Hematopoietic multipotent progenitor cell (in vitro differentiated cells): Measurements from ENCODE around the gene S100A8. TPM values are rescaled to one million over a fixed set of nuclear protein-coding genes. Genes with fewer than 3 reads are reported as not detected.
"Not testable (repeated sequence)": the region's sequence is repeated elsewhere in the genome, so short reads cannot be mapped to it uniquely, and the experiment has no call there.

Source experiments
- DNase-seq, 3 donors: peaks; one replicate each; pipeline ENCODE4 v3.0.0-alpha.2; 2011 to 2015; ENCODE audit warnings: low read depth in 2 of 3, low spot score in 2 of 3
- total RNA-seq: library from RNA; depleted of rRNA; stranded (reverse); fragments of >200 nt; gene quantifications from one replicate; pipeline ENCODE4 v1.2.3, GENCODE V29; 2012

Gene S100A8
- total RNA-seq, 1 donor, result 12.1 TPM

DNA sequence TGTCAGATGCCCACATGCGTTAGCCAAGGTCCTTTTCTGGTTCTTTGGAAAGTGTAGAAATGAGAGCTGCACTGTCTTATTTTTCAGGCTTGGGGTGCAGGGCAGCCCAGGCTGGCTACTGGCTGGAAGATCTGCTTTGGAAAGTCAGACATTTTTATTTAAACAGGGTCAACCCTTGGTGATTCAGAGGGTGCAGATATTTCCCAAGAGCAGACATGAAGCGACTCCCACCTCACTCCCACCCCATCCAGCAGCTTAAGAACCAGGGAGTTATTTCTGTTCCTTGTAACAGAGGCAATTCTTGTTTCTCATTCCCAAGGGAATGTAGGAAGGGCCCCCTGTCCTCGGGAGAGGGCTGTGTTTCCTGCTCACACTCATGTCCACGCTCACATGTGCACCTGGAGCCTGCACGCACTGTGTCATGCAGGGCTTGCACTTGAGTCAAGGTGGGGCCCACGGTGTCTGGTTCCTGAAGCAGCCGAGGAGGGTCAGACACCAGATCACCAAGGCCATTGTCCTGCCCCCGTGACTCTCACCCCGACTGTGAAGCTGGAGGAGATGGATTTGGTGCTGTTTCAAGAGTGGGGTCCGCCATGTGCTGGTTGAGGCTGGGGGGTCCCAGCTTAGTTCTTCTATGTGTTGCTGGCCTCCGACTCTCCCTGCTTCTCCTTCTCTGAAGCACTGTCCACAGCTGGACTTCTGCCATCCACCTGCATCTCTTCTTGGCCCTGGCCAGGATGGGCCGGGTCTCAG is 26.4 kb upstream of the S100A8 start:
- DNase-seq, result no peak

DNA sequence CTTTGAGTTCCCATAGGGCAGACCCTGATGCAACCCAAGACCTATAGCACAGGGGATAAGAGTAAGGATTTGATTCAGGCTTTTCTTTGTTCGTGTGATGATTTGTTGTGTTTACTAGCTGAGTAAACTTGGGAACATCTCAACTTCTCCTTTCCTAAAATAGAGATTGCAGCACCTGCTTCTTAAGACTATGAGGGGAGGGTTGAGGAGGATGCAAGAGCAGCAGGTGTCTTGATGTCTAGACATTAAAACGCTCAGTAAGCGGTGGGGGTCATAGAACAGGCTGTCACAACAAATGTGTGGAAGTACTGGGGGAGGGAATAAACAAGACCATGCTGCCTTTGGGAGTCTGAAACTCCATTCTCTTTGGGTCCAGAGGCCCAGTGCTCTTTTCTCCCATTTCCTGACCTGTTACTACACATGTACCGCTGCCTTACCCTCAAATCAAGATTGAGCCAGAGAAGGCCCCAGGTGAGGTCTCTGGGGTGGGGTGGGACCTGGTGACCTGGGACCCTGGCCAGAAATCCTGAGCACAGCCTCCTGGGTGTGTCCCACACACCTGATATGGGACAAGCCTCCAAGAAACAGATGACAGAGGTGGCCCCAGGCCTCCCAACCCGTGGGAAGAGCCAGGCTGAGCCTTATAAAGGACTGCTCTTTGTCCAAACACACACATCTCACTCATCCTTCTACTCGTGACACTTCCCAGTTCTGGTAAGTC is 25.1 kb upstream of the S100A8 start, which contains the start of gene S100A7A:
TSS of gene S100A7A (plus strand) at position 671 of the 721 bp plus-strand sequence. CDS start 1,563 bp downstream, outside the sequence.
- no peak for DNase-seq

DNA sequence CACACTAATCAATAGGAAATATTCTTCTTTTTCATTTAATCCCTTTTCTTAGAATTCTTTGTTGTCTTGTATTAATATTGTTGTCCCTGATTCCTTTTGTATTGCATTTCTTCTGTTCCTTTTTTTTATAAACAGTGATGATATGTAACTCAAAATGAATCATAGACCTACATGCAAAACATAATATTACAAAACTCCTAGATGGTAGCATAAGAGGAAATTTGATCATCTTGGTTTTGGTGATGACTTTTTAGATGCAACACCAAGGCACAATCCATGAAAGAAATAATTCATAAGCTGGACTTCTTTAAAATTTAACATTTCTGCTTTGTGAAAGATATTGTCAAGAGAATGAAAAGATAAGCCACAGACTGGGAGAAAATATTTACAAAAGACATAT is 23.1 kb upstream of the S100A8 start:
- DNase-seq, result not testable (repeated sequence)

DNA sequence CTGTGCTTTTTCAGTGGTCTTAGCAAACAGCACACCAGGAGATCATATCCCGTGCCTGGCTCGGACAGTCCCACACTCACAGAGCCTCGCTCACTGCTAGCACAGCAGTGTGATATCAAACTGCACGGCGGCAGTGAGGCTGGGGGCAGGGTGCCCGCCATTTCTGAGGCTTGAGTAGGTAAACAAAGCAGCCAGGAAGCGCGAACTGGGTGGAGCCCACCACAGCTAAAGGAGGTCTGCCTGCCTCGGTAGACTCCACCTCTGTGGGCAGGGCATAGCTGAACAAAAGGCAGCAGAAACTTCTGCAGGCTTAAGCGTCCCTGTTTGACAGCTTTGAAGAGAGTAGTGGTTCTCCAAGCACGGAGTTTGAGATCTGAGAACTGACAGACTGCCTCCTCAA is 16.4 kb upstream of the S100A8 start:
- not testable (repeated sequence) for DNase-seq

DNA sequence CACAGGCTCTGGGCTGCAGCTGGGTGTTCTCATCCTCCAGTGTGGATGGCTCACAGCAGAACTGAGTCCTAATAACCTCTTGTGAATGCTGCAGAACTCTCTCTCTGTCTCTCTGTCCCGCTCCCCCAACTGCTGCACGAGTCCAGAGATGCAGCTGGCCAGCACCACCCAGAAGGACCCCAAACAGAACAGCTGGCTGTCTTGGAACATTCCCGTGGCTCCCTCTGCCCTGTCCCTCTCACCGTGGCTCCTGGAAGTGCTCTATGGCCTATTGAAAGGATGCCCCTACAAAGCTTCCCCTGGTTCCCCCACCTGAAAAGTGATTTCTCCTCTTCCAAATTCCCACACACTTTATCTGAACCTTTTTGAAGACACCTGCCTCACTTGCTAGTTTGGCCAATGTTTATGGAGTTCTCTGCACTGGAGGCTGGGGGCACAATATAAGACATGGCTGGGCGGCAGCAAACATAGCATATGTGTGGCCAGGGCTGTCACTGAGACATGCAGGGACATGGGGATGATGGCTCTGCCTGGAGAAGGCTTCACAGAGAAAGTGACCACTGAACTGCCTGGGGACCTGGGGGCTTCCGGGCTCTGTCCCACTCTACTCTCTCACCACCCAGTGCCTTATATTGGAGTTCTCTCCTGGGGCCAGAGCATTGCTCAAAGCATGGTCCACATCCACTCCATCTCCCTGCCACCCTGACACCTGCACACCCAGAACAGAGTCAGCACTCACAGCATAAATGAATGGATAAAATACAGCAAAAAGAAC is 15.1 kb upstream of the S100A8 start:
- not testable (repeated sequence) for DNase-seq

DNA sequence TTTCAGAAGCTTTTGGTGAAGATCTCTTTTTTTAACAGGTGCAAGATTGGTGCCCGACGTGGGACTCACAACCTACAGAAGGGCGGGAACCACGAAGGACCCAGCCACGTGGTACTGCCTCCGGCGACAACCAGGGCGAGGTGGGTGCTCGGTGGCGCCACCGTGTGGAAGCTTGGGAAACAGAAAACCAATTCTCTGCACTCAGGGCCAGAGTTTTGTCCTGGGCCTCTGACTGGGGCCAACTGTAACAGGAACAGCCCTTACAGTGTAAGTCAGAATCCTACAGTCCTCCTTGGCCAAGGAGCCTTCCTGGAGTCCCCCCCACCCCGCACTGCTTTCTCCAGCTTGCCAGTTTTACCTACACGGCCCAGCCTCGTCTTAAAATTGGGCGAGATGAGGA is 13.9 kb upstream of the S100A8 start:
- DNase-seq, result peak; percentile 4 to 69 (median 53)

DNA sequence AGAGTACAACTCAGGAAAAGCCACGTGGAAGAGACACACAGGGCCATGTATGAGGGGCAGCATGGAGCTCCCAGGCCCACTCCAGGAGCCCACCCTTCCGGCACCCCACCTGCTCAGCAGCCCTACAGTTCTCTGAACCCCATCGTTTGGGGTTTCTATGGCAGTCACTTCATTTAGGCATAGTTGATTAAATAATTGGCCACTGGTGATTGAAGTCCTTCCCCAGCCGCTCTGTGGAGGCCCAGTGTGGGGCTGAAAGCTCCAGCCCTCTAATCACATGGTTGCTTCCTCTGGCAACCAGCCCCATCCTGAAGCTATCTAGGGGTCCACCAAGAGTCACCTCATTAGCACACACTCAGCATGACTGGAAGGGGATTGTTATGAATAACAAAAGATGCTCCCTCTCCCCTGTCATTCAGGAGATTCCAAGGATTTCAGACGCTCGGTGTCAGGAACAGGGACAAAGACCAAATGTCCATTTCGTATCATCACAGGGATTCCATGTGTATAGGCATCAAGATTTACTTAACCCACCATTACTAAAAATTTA is 13.3 kb upstream of the S100A8 start:
- DNase-seq, result no peak

DNA sequence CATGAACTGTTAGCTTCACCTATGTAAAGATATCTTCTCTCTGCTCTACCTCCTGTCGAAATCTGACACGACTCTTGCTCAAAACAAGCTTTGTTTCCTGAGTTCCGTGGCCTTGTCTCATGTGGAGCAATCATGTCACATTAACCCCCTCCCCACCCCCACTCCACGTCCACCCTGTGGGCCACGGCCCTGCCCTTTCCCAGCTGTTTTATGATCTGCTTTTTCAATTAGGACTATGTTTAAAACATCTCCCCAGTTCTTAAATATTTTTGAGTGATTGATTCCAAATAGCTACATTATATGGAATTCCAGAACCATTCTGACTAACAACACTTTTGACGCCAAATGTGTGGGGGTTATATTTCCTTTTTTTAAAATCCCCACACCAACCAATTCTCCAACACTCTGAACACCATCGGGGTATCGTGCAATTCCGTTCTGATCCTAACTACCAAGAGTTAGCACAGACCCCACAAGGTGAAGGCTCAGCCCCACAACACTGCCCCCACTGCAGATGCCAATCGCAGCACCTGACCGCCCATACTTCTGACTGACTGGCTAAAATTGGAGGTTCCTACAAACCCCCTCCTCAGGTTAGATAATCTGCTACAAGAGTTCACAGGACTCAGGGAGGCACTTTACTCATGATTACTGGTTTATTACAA is 12.7 kb upstream of the S100A8 start:
- DNase-seq, result no peak

DNA sequence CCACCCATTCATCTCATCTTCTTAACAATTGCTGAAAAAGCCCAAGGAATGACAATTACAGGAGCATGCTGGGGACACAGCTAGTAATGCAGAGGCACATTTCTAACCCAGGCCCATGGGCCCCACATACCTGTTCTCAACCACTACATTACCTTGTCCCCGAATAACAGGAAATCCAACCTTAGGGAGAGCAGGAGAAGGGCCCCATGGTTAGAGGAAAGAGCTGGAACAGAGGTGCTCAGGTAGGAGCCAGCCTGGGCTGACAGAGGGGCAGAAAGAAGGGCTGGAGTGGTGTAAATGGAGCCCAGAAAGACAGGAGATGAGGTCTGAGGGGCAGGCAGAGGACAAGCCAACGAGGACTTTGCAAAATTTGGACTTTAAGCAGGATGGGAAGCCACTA is 11.4 kb upstream of the S100A8 start:
- DNase-seq, result no peak

DNA sequence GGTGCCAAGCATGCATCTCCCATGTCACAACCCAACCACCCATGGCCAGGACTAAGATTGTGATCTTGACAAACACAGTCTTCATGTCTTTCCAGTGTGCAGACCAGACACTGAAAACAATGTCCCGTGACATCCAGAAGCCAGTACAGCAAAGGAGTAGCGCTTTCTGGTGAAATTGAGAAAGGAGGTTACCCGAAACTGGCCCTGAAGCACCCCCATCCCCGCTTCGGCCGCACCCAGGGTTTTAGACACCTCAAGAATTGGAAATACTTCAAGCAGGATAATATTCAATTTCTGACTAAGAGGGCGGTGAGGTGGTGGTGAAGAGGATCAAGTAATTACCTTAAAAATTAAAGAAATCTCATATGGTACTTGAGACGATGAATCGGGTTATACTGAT is 10.6 kb upstream of the S100A8 start:
- no peak for DNase-seq

DNA sequence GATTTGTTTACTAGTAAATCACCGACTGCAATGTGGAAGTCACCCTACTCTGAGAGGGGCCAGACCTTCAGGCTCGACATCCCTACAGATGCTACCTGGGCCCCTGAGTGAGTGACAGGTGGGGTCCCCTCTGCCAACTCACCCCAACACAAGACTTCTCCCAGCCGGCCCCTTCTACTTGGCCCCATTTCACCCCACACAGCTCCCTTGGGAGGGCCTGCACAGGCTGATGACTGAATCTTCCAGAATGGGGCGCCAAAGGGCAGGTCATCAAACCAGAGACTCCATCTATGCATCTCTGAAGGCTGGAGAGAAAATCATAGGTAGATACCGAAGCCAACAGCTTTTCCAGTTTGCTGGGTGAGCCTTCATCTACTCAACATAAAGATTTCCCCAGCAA is 9.4 kb upstream of the S100A8 start:
- DNase-seq, result no peak

DNA sequence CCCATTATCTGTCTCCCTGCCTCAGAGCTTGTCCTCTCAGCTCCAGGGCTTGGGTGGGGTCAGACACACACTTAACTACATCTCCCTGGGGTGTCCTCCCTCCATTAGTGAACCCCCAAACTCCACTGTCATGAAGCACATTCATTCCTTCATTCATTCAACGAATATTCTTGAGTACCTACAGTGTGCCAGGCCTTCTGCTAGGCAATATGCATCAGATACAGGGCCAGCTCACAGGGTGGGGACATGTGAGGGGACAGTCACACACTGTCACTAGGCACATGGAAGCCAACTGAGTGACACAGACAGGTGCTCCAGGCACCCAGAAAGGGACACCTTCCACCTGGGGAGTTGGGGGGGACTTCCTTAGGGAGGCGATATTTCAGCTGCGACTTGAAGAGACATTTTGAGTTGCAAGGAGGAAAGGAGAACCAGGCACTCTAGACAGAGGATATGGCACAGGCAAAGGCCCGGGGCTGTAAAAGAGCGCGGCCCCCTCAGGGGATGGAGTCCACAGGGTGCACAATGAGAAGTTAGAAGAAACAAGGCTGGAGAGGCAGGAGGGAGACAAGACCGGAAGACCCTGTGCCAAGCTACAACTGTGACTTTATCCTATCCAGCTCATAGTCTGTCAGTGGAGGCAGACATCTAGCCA is 8.7 kb upstream of the S100A8 start:
- no peak for DNase-seq

DNA sequence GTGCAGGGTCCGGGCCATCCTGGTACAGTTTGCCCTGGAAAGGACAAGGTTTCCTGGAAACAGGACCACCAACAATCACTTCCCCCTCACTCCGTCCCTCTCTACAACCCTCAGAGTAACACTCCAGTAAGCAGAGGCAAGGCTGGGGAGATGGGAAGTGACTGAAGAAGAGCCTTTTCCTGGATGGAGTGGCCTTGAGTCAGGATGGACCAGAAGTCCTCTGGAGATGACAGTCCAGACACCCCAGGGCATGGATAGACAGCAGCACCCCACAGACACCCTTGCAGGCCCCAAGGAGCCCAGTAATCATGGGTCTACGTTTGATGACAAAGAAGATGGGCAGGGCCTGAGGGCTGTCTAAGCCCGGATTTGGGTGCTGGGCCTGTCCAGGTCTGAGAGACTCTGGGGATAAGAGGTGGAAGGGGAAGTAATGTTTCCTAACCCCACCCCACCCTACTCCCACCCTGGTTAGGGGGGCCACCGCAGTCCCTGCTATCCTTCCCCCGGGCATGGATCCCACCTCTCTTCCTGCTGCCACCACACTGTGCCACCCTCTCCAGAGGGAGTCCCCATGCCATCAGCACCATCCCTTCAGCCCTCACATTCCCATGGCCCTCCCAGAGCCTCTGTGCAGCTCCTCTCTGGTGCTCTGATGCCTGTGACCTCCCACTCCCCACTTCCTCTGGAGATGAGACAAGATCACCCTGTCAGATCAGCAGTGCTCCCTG is 7.2 kb upstream of the S100A8 start:
- DNase-seq, result no peak

DNA sequence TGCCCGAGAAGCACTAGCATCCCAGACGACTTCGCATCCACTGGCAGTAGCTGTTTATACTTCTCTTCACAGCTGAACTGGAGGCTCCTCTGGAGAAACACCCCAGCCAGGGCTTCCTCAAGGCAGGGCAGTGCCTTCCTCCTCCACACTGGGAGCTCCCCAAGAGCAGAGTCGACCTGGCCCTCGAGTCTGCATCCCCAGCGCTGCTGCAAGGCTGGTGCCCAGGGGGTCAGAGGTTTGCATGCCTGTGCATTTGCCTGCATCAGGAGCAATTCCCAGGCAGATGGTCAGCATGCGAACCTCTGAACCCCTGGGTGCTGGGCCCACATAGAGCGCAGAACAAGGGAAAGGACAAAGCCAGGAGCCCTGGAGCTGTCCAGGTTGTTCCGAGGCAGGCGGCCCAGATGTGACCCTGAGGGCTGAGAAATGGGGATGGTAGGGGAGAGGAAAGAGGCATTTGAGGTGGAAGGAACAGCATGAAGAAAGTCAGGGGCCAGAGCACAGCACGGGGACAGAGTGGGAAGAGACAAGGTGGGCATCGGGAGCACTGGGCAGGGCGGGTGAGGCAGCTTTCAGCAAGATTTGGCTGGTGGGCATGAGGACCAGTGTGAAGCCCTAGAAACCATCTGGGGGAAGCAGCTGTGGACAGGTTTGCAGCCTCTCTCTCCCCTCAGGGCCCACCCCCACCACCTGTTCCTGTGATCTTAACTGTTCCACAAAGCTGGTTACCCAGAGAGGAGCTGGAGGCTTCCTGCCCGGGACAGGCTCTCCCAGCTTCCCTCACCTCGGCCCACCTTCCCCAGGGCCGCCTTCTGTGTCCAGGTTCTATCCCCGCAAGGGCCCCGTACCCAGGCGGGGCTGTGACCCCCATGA is 6.4 kb upstream of the S100A8 start:
- DNase-seq, result no peak

DNA sequence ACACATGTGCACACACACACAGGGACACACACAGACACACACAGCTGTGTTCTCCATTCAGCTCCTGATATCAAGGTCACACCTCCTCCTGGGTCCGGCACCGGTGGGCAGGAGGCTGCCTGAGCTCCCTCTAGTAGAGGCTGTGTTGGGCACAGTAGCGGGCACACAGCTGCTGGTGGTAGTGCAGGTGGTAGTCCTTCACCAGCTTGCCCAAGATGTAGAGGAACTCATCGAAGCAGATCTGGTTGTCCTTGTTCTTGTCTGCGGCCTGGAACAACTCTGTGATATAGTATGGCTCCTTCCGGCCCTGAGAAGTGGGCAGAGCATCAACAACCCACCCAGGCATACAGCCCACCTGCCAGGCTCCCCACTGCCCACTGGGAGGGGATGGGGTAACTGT is 5.6 kb upstream of the S100A8 start:
- DNase-seq, result no peak

DNA sequence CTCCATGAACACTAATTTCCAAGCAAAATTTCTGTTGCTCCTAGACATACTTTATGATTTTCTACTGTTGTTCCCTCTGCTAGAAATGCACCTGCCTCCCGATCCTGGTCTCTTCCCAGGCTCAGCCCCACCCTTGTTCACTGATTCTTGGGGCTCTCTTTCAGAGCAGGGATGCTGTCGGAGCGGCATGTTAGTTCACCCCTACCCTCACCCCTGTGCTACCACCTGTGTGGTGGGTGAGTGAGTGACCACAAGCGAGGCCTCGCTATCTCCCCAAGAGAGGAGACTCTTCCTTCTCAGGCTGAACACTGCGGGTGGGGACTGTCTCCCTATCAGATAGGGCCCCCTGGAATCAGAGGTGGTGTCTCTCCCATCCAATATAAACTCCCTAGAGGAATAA is 4.9 kb upstream of the S100A8 start:
- DNase-seq, result no peak

DNA sequence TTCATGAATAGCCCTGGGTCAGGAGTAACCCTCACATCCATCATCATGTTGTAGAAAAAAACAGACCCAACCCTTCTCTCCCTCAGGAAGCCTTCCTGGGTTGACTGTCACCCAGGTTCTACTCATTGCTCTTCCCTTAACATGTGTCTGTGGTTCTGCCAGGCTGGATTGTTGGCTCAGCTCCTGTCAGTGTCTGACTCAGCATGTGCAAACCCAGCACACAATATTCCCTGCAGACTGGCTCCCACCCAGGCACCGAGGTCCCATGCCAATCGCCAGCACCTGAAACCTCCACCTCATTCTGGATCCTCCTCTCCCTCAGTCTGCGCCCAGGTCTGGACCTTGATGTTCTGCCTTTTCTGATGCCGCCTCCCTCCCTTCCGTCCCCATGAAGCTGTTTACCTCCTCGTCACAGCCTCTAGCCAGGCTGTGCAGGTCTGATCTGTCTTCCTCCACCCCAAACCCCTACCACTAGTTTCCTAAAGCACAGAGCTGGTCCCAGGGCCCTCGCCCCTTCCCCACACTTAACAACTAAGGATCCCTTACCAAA is 4.3 kb upstream of the S100A8 start:
- no peak for DNase-seq

DNA sequence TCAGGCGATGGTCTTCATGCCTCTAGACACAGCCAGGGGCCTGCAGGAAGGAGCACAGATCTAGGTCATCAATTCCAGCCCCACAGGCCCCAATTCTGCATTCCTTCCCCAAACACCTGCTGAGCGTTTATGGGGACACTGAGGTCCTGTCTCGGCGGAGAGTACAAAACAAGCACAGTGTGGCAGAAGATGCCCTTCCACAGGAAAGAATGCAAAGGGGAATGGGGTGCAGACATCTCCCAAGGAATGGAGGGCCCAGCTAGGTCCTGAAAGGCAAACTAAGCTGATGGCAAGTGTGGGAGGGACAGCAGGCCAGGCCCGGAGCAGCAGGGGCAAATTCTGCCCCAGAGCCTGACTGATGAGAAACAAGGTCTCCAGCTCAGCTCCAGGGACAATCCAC is 3.5 kb upstream of the S100A8 start:
- DNase-seq, result no peak
